MCF 10A (cell line): ENCODE measurements around the gene ANXA3. TPM values are rescaled to one million over a fixed set of nuclear protein-coding genes. Genes with fewer than 3 reads are reported as not detected.

Experiments used
- BruUV-seq: library from RNA; stranded (reverse); fragments of 400-500 nt; replicated peaks from 2 replicates; lab custom pipeline; 2021; lab: Mats Ljungman, UMichigan
- CTCF ChIA-PET: fragments of 300-600 bp; sonication (Branson Sonifier 250); formaldehyde crosslinking; extraction: SDS; loops from one replicate; lab custom pipeline; 2021; ENCODE audit warnings: antibody characterized with exemption, inconsistent platforms; lab: Yijun Ruan, JAX
- POLR2A ChIA-PET: fragments of 300-600, 350-650 bp; sonication (Branson Sonifier 250); formaldehyde crosslinking; extraction: SDS; loops from one replicate; lab custom pipeline; 2020; ENCODE audit warnings: antibody characterized with exemption, inconsistent platforms; lab: Yijun Ruan, JAX
- DNase-seq: peaks from one replicate; pipeline ENCODE4 v3.0.0-alpha.2; 2018; ENCODE audit not compliant: unreplicated experiment
- H3K27ac Mint-ChIP-seq: one replicate; pipeline ENCODE4 v1.8.0; 2022; ENCODE audit warnings: mild to moderate bottlenecking, low read depth, mixed read lengths; ENCODE audit not compliant: unreplicated experiment
- H3K27me3 Mint-ChIP-seq: one replicate; pipeline ENCODE4 v1.8.0; 2022; ENCODE audit warnings: mixed read lengths; ENCODE audit not compliant: insufficient read depth, unreplicated experiment
- H3K36me3 Mint-ChIP-seq: one replicate; pipeline ENCODE4 v1.8.0; 2022; ENCODE audit warnings: mild to moderate bottlenecking, moderate library complexity, mixed read lengths; ENCODE audit not compliant: insufficient read depth, unreplicated experiment
- H3K4me1 Mint-ChIP-seq: one replicate; pipeline ENCODE4 v1.8.0; 2022; ENCODE audit warnings: mixed read lengths; ENCODE audit not compliant: insufficient read depth, unreplicated experiment
- H3K4me3 Mint-ChIP-seq: one replicate; pipeline ENCODE4 v1.8.0; 2022; ENCODE audit warnings: mild to moderate bottlenecking, moderate library complexity, mixed read lengths; ENCODE audit not compliant: unreplicated experiment
- H3K9me3 Mint-ChIP-seq: one replicate; pipeline ENCODE4 v1.8.0; 2022; ENCODE audit warnings: mixed read lengths; ENCODE audit not compliant: unreplicated experiment
- intact Hi-C: fragments of 100-400 bp; cut with micrococcal nuclease; formaldehyde crosslinking; loops from 2 replicates; pipeline ENCODE4 v1.14.1; 2022
- total RNA-seq: library from RNA; stranded (reverse); gene quantifications from 2 replicates; pipeline ENCODE4 v1.2.3, GENCODE V29; 2022
- TF ChIP-seq, protein P1 (sequence below): fragments of 200-600 bp; IDR thresholded peaks from one replicate; pipeline ENCODE4 v1.8.0; 2022; ENCODE audit warnings: antibody characterized with exemption, mild to moderate bottlenecking; ENCODE audit not compliant: unreplicated experiment

ANXA3 gene
- total RNA-seq, 1 experiment from 2014 or later = 260 TPM

DNA sequence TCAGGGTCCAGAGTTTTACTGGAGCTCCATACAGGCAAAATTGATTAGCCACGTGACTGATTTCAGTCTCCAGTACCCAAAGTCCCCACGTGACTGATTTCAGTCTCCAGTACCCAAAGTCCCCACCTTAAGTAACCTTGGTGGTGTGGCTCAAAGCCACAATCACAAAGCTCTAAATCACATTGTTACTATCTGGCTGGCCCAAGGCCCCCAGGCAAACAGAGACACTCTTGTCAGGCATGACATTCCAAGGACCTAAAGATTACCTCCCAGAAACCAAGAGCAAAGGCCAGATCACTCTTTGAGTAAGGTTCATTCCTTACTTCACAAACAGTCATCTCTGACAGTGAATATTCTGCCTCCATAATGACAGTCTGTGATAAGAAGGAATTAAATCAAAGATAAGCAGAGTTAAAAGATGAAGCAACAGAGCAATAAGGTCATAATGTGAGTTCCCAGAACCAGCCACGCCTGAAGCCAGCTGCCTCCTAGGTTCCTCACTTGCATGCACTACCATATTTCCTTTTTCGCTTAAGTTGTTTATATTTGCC is 78.5 kb downstream of the ANXA3 start:
- ChIA-PET CTCF (interaction anchor here (0.6 to 7.5 kb wide), 8 partner anchors 14 to 553 kb away, joined by 3 to 42 read pairs (median 4); no protein-coding TSS in a partner anchor), POLR2A (no interaction called here)
- intact Hi-C loops = no loop called here
- Mint-ChIP-seq H3K36me3 (no peaks in the 10 kb centered on the region), H3K4me1 (peaks cover 21% of the 10 kb centered on the region), H3K27me3 (no peaks in the 10 kb centered on the region), H3K4me3 (no peak overlapping the region), H3K9me3 (no peaks in the 10 kb centered on the region), H3K27ac (no peak overlapping the region)
- TF ChIP-seq, protein P1, sequence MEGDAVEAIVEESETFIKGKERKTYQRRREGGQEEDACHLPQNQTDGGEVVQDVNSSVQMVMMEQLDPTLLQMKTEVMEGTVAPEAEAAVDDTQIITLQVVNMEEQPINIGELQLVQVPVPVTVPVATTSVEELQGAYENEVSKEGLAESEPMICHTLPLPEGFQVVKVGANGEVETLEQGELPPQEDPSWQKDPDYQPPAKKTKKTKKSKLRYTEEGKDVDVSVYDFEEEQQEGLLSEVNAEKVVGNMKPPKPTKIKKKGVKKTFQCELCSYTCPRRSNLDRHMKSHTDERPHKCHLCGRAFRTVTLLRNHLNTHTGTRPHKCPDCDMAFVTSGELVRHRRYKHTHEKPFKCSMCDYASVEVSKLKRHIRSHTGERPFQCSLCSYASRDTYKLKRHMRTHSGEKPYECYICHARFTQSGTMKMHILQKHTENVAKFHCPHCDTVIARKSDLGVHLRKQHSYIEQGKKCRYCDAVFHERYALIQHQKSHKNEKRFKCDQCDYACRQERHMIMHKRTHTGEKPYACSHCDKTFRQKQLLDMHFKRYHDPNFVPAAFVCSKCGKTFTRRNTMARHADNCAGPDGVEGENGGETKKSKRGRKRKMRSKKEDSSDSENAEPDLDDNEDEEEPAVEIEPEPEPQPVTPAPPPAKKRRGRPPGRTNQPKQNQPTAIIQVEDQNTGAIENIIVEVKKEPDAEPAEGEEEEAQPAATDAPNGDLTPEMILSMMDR = no peak
- no TSS peak for BruUV-seq
- DNase-seq = no peak

- CTCF ChIA-PET = interaction anchor here (0.6 to 7.5 kb wide), 4 partner anchors 10 to 553 kb away, joined by 3 to 42 read pairs (median 6); no protein-coding TSS in a partner anchor
- peaks cover 21% of the 10 kb centered on the region for H3K4me1 Mint-ChIP-seq
- TF ChIP-seq, protein P1 = no peak
- H3K4me3 Mint-ChIP-seq = no peak overlapping the region
- no peaks in the 10 kb centered on the region for H3K27me3 Mint-ChIP-seq
- no peaks in the 10 kb centered on the region for H3K36me3 Mint-ChIP-seq
- BruUV-seq = no TSS peak
- H3K9me3 Mint-ChIP-seq = no peaks in the 10 kb centered on the region
- POLR2A ChIA-PET = no interaction called here
- intact Hi-C loops = no loop called here
- DNase-seq = no peak
- H3K27ac Mint-ChIP-seq = no peak overlapping the region
Observed at GRCh38 chr4:78630615-78631014, 79.0 kb downstream of the ANXA3 start.

DNA sequence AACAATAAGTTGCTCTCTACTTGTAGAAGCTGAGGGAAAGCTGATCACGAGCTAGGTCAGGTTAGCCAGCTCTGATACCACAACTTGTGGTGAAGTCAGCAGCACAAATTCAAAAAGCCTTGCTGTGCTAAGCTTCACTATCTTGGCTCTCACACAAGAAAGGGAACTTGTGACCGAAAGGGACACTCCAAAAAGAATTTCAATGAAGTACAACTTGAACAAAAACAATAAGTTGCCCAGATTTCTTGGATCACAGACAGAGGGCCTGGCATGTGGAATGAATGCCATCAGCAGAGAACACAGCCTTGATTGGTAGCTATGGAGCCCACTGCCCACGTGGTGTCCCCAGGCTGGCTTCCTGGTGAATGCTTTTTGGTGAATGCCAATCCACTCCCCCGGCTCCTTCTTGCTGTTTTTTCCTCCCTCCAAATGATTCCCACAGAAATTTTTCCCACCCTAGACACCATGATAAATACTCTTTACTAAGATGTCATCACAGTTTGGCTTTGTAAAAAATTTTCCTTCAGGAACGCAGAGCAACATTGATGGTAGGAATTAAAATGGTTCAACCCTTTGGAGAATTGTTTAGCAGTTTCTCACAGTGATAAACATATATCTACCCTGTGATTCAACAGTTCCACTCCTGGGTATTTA is 82.6 kb downstream of the ANXA3 start:
- Mint-ChIP-seq H3K9me3 (no peaks in the 10 kb centered on the region), H3K36me3 (no peaks in the 10 kb centered on the region), H3K27ac (no peak overlapping the region), H3K4me1 (peaks cover 8% of the 10 kb centered on the region), H3K27me3 (no peaks in the 10 kb centered on the region), H3K4me3 (no peak overlapping the region)
- ChIA-PET POLR2A (interaction anchor here (0.5 kb wide), 1 partner anchor 791 kb away, joined by 4 read pairs; no protein-coding TSS in a partner anchor), CTCF (interaction anchor here (0.6 to 1.4 kb wide), 5 partner anchors 8 to 179 kb away, joined by 3 to 5 read pairs (median 3); no protein-coding TSS in a partner anchor)
- TF ChIP-seq, protein P1 = no peak
- intact Hi-C loops = no loop called here
- BruUV-seq = no TSS peak
- no peak for DNase-seq

GRCh38 chr4:78638337-78639172 is 87.0 kb downstream of the ANXA3 start:
- CTCF ChIA-PET = interaction anchor here (2.6 kb wide), 1 partner anchor 25 kb away, joined by 7 read pairs; no protein-coding TSS in a partner anchor
- H3K9me3 Mint-ChIP-seq = no peaks in the 10 kb centered on the region
- POLR2A ChIA-PET = no interaction called here
- no peak for DNase-seq
- BruUV-seq = no TSS peak
- peaks cover 17% of the 10 kb centered on the region for H3K4me1 Mint-ChIP-seq
- no peaks in the 10 kb centered on the region for H3K27me3 Mint-ChIP-seq
- H3K36me3 Mint-ChIP-seq = no peaks in the 10 kb centered on the region
- TF ChIP-seq, protein P1 = no peak
- H3K4me3 Mint-ChIP-seq = no peak overlapping the region
- intact Hi-C loops = no loop called here
- no peak overlapping the region for H3K27ac Mint-ChIP-seq
